ENCODE results near the gene SRPK2.

GRCh38 chr7:105187302-105188169, 201.2 kb downstream of the SRPK2 start:
- no peak for TF ChIP-seq EZH2 (IDR thresholded peaks at IDR 0.05; ENCODE audit: borderline replicate concordance, insufficient read depth, low read depth, low read length, poor library complexity, severe bottlenecking)
- TF ChIP-seq, protein P1, sequence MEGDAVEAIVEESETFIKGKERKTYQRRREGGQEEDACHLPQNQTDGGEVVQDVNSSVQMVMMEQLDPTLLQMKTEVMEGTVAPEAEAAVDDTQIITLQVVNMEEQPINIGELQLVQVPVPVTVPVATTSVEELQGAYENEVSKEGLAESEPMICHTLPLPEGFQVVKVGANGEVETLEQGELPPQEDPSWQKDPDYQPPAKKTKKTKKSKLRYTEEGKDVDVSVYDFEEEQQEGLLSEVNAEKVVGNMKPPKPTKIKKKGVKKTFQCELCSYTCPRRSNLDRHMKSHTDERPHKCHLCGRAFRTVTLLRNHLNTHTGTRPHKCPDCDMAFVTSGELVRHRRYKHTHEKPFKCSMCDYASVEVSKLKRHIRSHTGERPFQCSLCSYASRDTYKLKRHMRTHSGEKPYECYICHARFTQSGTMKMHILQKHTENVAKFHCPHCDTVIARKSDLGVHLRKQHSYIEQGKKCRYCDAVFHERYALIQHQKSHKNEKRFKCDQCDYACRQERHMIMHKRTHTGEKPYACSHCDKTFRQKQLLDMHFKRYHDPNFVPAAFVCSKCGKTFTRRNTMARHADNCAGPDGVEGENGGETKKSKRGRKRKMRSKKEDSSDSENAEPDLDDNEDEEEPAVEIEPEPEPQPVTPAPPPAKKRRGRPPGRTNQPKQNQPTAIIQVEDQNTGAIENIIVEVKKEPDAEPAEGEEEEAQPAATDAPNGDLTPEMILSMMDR (IDR thresholded peaks at IDR 0.05) = no peak
